Measurements from ENCODE around the gene NPTX1.

- TF ChIP-seq POLR2A (IDR thresholded peaks at IDR 0.05; ENCODE audit: low read depth, low read length): no peak
- TF ChIP-seq TAF1 (IDR thresholded peaks at IDR 0.05; ENCODE audit: low read depth, low read length): no peak
- no peak for TF ChIP-seq SPI1 (IDR thresholded peaks at IDR 0.05; ENCODE audit: low read depth, low read length)
- TF ChIP-seq POLR2AphosphoS5 (IDR thresholded peaks at IDR 0.05; ENCODE audit: low read depth, low read length): no peak
Observed at GRCh38 chr17:80474961-80475909, 1.2 kb downstream of the NPTX1 start.

Data from GM12891 (cell line).